H1 (cell line): ENCODE data around the gene YAF2. TPM values are rescaled to one million over a fixed set of nuclear protein-coding genes. Genes with fewer than 3 reads are reported as not detected.

Experiments
- CTCF ChIA-PET: fragments of 300-600 bp; sonication (Branson Sonifier 250); formaldehyde crosslinking; loops from one replicate; lab custom pipeline; 2021; ENCODE audit not compliant: partially characterized antibody; lab: Charles Lee
- POLR2A ChIA-PET: fragments of 300-600 bp; sonication (Branson Sonifier 250); formaldehyde crosslinking; loops from one replicate; lab custom pipeline; 2021; ENCODE audit warnings: inconsistent platforms; ENCODE audit not compliant: partially characterized antibody; lab: Charles Lee
- DNase-seq, 2 experiments: peaks; one replicate each; pipeline versions ENCODE4 v3.0.0 to v3.0.0-alpha.2; 2010 to 2022; ENCODE audit warnings: low spot score in 2 of 2, low read depth in 1 of 2, mixed read lengths in 1 of 2
- FAIRE-seq: peaks from 2 replicates; lab custom pipeline; 2011; peaks lifted over from hg19 to GRCh38; lab: Jason Lieb, UNC
- H2AFZ ChIP-seq: 2 replicates; pipeline ENCODE4 v1.8.1; 2012; ENCODE audit warnings: low read length, inconsistent platforms
- H2AK5ac ChIP-seq: 2 replicates; pipeline ENCODE4 v1.6.1; 2013; ENCODE audit warnings: low read depth, low read length
- H2BK120ac ChIP-seq: replicated peaks from 2 replicates; pipeline ENCODE3; 2013; ENCODE audit warnings: low read depth, low read length, inconsistent platforms
- H2BK12ac ChIP-seq: 2 replicates; pipeline ENCODE4 v1.6.1; 2013; ENCODE audit warnings: low read depth, low read length
- H2BK15ac ChIP-seq: 2 replicates; pipeline ENCODE4 v1.6.1; 2013; ENCODE audit warnings: low read length
- H2BK20ac ChIP-seq: 2 replicates; pipeline ENCODE4 v1.6.1; 2013; ENCODE audit warnings: low read length
- H2BK5ac ChIP-seq: 2 replicates; pipeline ENCODE4 v1.6.1; 2013; ENCODE audit warnings: low read depth, low read length
- H3K14ac ChIP-seq: 2 replicates; pipeline ENCODE4 v1.6.1; 2013; ENCODE audit warnings: inconsistent platforms; ENCODE audit not compliant: insufficient read length
- H3K18ac ChIP-seq: 2 replicates; pipeline ENCODE4 v1.6.1; 2013; ENCODE audit warnings: low read length; ENCODE audit errors: extremely low read depth
- H3K23ac ChIP-seq: 2 replicates; pipeline ENCODE4 v1.6.1; 2013; ENCODE audit warnings: inconsistent platforms; ENCODE audit not compliant: insufficient read length
- H3K23me2 ChIP-seq: 2 replicates; pipeline ENCODE4 v1.6.1; 2013; ENCODE audit warnings: low read depth, low read length
- H3K27ac ChIP-seq: 2 replicates; pipeline ENCODE4 v1.6.1; 2011; ENCODE audit warnings: low read depth, low read length, inconsistent platforms
- H3K27me3 ChIP-seq, 4 experiments: replicated peaks in 1 of 4; 1 replicate in 1 of 4; 2 replicates in 3 of 4; pipeline versions ENCODE4 v1.6.1 to v1.8.1; 2011 to 2013; ENCODE audit warnings: low read length in 3 of 4, mild to moderate bottlenecking in 3 of 4, inconsistent platforms in 2 of 4, mixed read lengths in 2 of 4, moderate library complexity in 1 of 4; ENCODE audit not compliant: control insufficient read depth in 3 of 4, insufficient read depth in 3 of 4; ENCODE audit errors: extremely low read depth in 1 of 4
- H3K36me3 ChIP-seq, 4 experiments: 2 replicates each; pipeline versions ENCODE4 v1.6.1 to v1.8.1; 2011 to 2013; ENCODE audit warnings: mild to moderate bottlenecking in 4 of 4, low read length in 3 of 4, moderate library complexity in 2 of 4, control low read depth in 1 of 4, inconsistent platforms in 1 of 4; ENCODE audit not compliant: insufficient read depth in 4 of 4, control insufficient read depth in 2 of 4
- H3K4ac ChIP-seq: replicated peaks from 2 replicates; pipeline ENCODE3; 2013; ENCODE audit warnings: low read length, low read depth, mixed read lengths, inconsistent platforms; ENCODE audit not compliant: insufficient read length
- H3K4me1 ChIP-seq, 4 experiments: replicated peaks in 1 of 4; 1 replicate in 1 of 4; 2 replicates in 3 of 4; pipeline versions ENCODE4 v1.6.1 to v1.8.1; 2011 to 2013; ENCODE audit warnings: low read length in 3 of 4, inconsistent platforms in 2 of 4, mixed read lengths in 1 of 4; ENCODE audit not compliant: insufficient read depth in 4 of 4, control insufficient read depth in 3 of 4
- H3K4me2 ChIP-seq, 2 experiments: 2 replicates each; pipeline versions ENCODE4 v1.6.1 to v1.8.1; 2011 to 2013; ENCODE audit warnings: low read depth in 2 of 2, low read length in 2 of 2, control low read depth in 1 of 2, inconsistent platforms in 1 of 2, mild to moderate bottlenecking in 1 of 2; ENCODE audit not compliant: insufficient read depth in 1 of 2
- H3K4me3 ChIP-seq, 4 experiments: fragments of 200-600, 300-600 bp in 1 of 4; sonication (generic), shearing (Covaris generic), sonication (Bioruptor Twin) in 1 of 4; 2 replicates each; pipeline versions ENCODE4 v1.5.1 to v1.8.1; 2011 to 2016; ENCODE audit warnings: low read length in 4 of 4, low read depth in 3 of 4, control low read depth in 2 of 4, inconsistent platforms in 2 of 4, mild to moderate bottlenecking in 2 of 4, mixed read lengths in 1 of 4, moderate library complexity in 1 of 4; ENCODE audit not compliant: insufficient read depth in 2 of 4; ENCODE audit errors: extremely low read depth in 1 of 4
- H3K56ac ChIP-seq: replicated peaks from 2 replicates; pipeline ENCODE3; 2013; ENCODE audit warnings: low read depth, mild to moderate bottlenecking, mixed read lengths, low read length, inconsistent platforms; ENCODE audit not compliant: insufficient read length
- H3K79me1 ChIP-seq: 2 replicates; pipeline ENCODE4 v1.6.1; 2013; ENCODE audit warnings: low read depth, low read length, control low read depth
- H3K79me2 ChIP-seq, 2 experiments: 2 replicates each; pipeline versions ENCODE4 v1.6.1 to v1.8.1; 2012 to 2013; ENCODE audit warnings: low read length in 2 of 2, mild to moderate bottlenecking in 2 of 2, inconsistent platforms in 1 of 2; ENCODE audit not compliant: insufficient read depth in 2 of 2, control insufficient read depth in 1 of 2
- H3K9ac ChIP-seq, 4 experiments: replicated peaks in 1 of 4; 1 replicate in 1 of 4; 2 replicates in 3 of 4; pipeline versions ENCODE4 v1.6.1 to v1.8.1; 2011 to 2013; ENCODE audit warnings: low read depth in 3 of 4, low read length in 3 of 4, control low read depth in 2 of 4, mild to moderate bottlenecking in 2 of 4, moderate library complexity in 2 of 4, inconsistent platforms in 1 of 4; ENCODE audit errors: extremely low read depth in 1 of 4
- H3K9me3 ChIP-seq, 2 experiments: 2 replicates each; pipeline versions ENCODE4 v1.6.1 to v1.8.1; 2012 to 2013; ENCODE audit warnings: mild to moderate bottlenecking in 2 of 2, moderate library complexity in 2 of 2, control low read depth in 1 of 2, inconsistent platforms in 1 of 2, low read depth in 1 of 2, low read length in 1 of 2, mixed read lengths in 1 of 2; ENCODE audit not compliant: insufficient read depth in 2 of 2
- H4K20me1 ChIP-seq, 2 experiments: replicated peaks in 1 of 2; 2 replicates each; pipeline versions ENCODE3 to v1.8.1; 2011 to 2013; ENCODE audit warnings: inconsistent platforms in 2 of 2, low read length in 2 of 2, mild to moderate bottlenecking in 1 of 2; ENCODE audit not compliant: insufficient read depth in 2 of 2, control insufficient read depth in 1 of 2
- H4K5ac ChIP-seq: 2 replicates; pipeline ENCODE4 v1.6.1; 2013; ENCODE audit warnings: low read length, low read depth, mixed read lengths, inconsistent platforms; ENCODE audit not compliant: insufficient read length
- H4K8ac ChIP-seq: 2 replicates; pipeline ENCODE4 v1.8.0; 2013; ENCODE audit warnings: mild to moderate bottlenecking, moderate library complexity, low read length, inconsistent platforms; ENCODE audit not compliant: insufficient read depth; ENCODE audit errors: extremely low read depth
- H4K91ac ChIP-seq: replicated peaks from 2 replicates; pipeline ENCODE3; 2013; ENCODE audit warnings: low read length, mixed read lengths, inconsistent platforms; ENCODE audit not compliant: insufficient read length
- RFX5 ChIP-seq: IDR thresholded peaks from 2 replicates; pipeline ENCODE4 v1.6.1; 2011; ENCODE audit warnings: low read depth, low read length, improper control_type of control experiment, borderline replicate concordance
- WGBS, 2 experiments: shearing (Covaris generic) in 1 of 2; methylation state at CpG; one replicate each; pipeline versions ENCODE4 v1.1.6 to v1.1.7; 2013 to 2015; ENCODE audit warnings: low lambda C conversion rate in 2 of 2, mixed read lengths in 2 of 2, inconsistent platforms in 1 of 2, low coverage in 1 of 2, missing lambda C conversion rate in 1 of 2; ENCODE audit not compliant: insufficient replicate concordance in 2 of 2, insufficient coverage in 1 of 2, insufficient read length in 1 of 2; ENCODE audit errors: extremely low coverage in 1 of 2, missing lambda C conversion rate in 1 of 2; 5-methylcytosine and 5-hydroxymethylcytosine counted together
- polyA plus RNA-seq, 7 experiments: library from polyadenylated mRNA; depleted of rRNA in 3 of 7; stranded (reverse) in 5 of 7; unstranded in 2 of 7; fragments of >200 nt in 5 of 7; fragments of 200-250 nt in 2 of 7; gene quantifications; 1 replicate in 5 of 7; 2 replicates in 1 of 7; 4 replicates in 1 of 7; pipeline versions ENCODE4 v1.2.1 to v1.2.3, GENCODE V29; 2011 to 2013; ENCODE audit warnings: missing spikeins in 2 of 7, mixed read lengths in 2 of 7
- total RNA-seq: library from RNA; stranded (reverse); fragmentation: NEBNext Ultra II Directional; extraction: Animal tissue kit (Norgen Biotek cat#: 25700); gene quantifications from 2 replicates; pipeline ENCODE4 v1.2.1, GENCODE V29; 2021

YAF2 gene
- total and polyA plus RNA-seq, 2 of the 8 experiments (the other 6 are each of a cell fraction or from before 2014, with no cell fraction given): 0.50 to 2.2 TPM

GRCh38 chr12:42284157-42284556 is 46.1 kb upstream of the YAF2 start:
- Histone ChIP-seq H2BK5ac (no peak overlapping the region), H2BK12ac (no peak overlapping the region), H3K56ac (no peak overlapping the region), H3K79me2 (no peaks in the 10 kb centered on the region), H2BK120ac (no peak overlapping the region), H3K23me2 (no peaks in the 10 kb centered on the region), H4K20me1 (no peaks in the 10 kb centered on the region), H3K18ac (no peak overlapping the region), H3K27ac (no peak overlapping the region), H3K14ac (no peak overlapping the region), H3K27me3 (no peaks in the 10 kb centered on the region), H3K9ac (no peak overlapping the region), H2BK20ac (no peak overlapping the region), H3K36me3 (no peaks in the 10 kb centered on the region), H3K23ac (no peak overlapping the region), H2AFZ (no peak overlapping the region), H2BK15ac (no peak overlapping the region), H3K4me3 (no peak overlapping the region), H4K8ac (no peak overlapping the region), H3K9me3 (no peaks in the 10 kb centered on the region), H3K4me1 (no peaks in the 10 kb centered on the region), H3K79me1 (no peaks in the 10 kb centered on the region), H2AK5ac (no peak overlapping the region), H3K4me2 (no peak overlapping the region), H4K91ac (no peak overlapping the region), H3K4ac (no peak overlapping the region), H4K5ac (no peak overlapping the region)
- DNase-seq: no peak
- TF ChIP-seq RFX5: no peak
- FAIRE-seq: no peak
- POLR2A ChIA-PET: interaction anchor here (0.8 kb wide), 1 partner anchor 177 kb away, joined by 3 read pairs; no protein-coding TSS in a partner anchor
- CTCF ChIA-PET: interaction anchor here (2.4 kb wide), 1 partner anchor 12 kb away, joined by 8 read pairs; no protein-coding TSS in a partner anchor
- WGBS, 2 experiments: 82% methylated on average over 1 of the region's 1 CpG; no CpG with 5 or more reads in 1 of the 2 experiments
